GM12878 (cell line): ENCODE results near the gene LSR. TPM values are rescaled to one million over a fixed set of nuclear protein-coding genes. Genes with fewer than 3 reads are reported as not detected.

Experiments used
- ATAC-seq: fragments of 200-7000 bp; cut with Tn5 transposase; 3 replicates; pipeline ENCODE4 v1.9.1; 2020; ENCODE audit warnings: mild to moderate bottlenecking, moderate library complexity
- BruUV-seq: library from RNA; stranded (reverse); fragments of 400-500 nt; replicated peaks from 2 replicates; lab custom pipeline; 2021; lab: Mats Ljungman, UMichigan
- CTCF ChIA-PET: fragments of 300-600 bp; sonication (Branson Sonifier 250); formaldehyde crosslinking; extraction: SDS; loops from one replicate; lab custom pipeline; 2021; ENCODE audit warnings: inconsistent platforms; lab: Yijun Ruan, JAX
- POLR2A ChIA-PET: fragments of 350-600 bp; formaldehyde crosslinking; extraction: SDS; loops from one replicate; lab custom pipeline; 2021; ENCODE audit warnings: inconsistent platforms; lab: Charles Lee
- RAD21 ChIA-PET: fragments of 300-600 bp; sonication (Branson Sonifier 250); formaldehyde crosslinking; loops from one replicate; lab custom pipeline; 2023; ENCODE audit warnings: antibody characterized with exemption; ENCODE audit not compliant: unreplicated experiment; lab: Charles Lee
- SMC1A ChIA-PET: fragments of 300-600 bp; sonication (Branson Sonifier 250); formaldehyde crosslinking; loops from one replicate; lab custom pipeline; 2023; ENCODE audit not compliant: unreplicated experiment, uncharacterized antibody; lab: Charles Lee
- DNase-seq: peaks from one replicate; pipeline ENCODE4 v3.0.0-alpha.2; 2011; ENCODE audit warnings: low read depth, low spot score
- FAIRE-seq: peaks from 3 replicates; lab custom pipeline; 2011; peaks lifted over from hg19 to GRCh38; lab: Jason Lieb, UNC
- H2AFZ ChIP-seq: 2 replicates; pipeline ENCODE4 v1.6.0; 2011; ENCODE audit warnings: low read depth, low read length, control low read depth; ENCODE audit not compliant: control insufficient read depth
- H3K27ac ChIP-seq: 2 replicates; pipeline ENCODE4 v1.5.1; 2011; ENCODE audit warnings: control low read depth; ENCODE audit not compliant: control insufficient read depth, insufficient read depth
- H3K27me3 ChIP-seq, 2 experiments: replicated peaks in 1 of 2; 2 replicates each; pipeline versions ENCODE4 v1.6.0 to v1.6.1; 2011; ENCODE audit warnings: low read length in 1 of 2; ENCODE audit not compliant: control insufficient read depth in 2 of 2, insufficient read depth in 2 of 2
- H3K36me3 ChIP-seq, 2 experiments: 2 replicates each; pipeline ENCODE4 v1.5.1; 2011; ENCODE audit warnings: low read length in 1 of 2; ENCODE audit not compliant: control insufficient read depth in 2 of 2, insufficient read depth in 2 of 2
- H3K4me1 ChIP-seq: 2 replicates; pipeline ENCODE4 v1.6.1; 2011; ENCODE audit warnings: mild to moderate bottlenecking, low read length, moderate library complexity, mixed read lengths; ENCODE audit not compliant: control insufficient read depth, insufficient read depth
- H3K4me2 ChIP-seq: 2 replicates; pipeline ENCODE4 v1.6.0; 2011; ENCODE audit warnings: control low read depth; ENCODE audit not compliant: control insufficient read depth, insufficient read depth
- H3K4me3 ChIP-seq: fragments of 200-600 bp; sonication (generic); 2 replicates; pipeline ENCODE4 v1.5.1; 2016
- H3K79me2 ChIP-seq: 2 replicates; pipeline ENCODE4 v1.6.0; 2011; ENCODE audit warnings: low read length; ENCODE audit not compliant: control insufficient read depth, insufficient read depth
- H3K9ac ChIP-seq: 2 replicates; pipeline ENCODE4 v1.8.0; 2011; ENCODE audit warnings: low read length, control low read depth, mixed read lengths; ENCODE audit not compliant: control insufficient read depth, insufficient read depth
- H3K9me3 ChIP-seq: replicated peaks from 3 replicates; pipeline ENCODE4 v1.5.1; 2011; ENCODE audit warnings: mild to moderate bottlenecking, low read length; ENCODE audit not compliant: control insufficient read depth, insufficient read depth
- H4K20me1 ChIP-seq: 2 replicates; pipeline ENCODE4 v1.6.0; 2011; ENCODE audit not compliant: control insufficient read depth, insufficient read depth
- CBX5 ChIP-seq: sonication (generic); IDR thresholded peaks from 2 replicates; pipeline ENCODE4 v1.6.1; 2016; ENCODE audit warnings: low read depth, moderate library complexity, mild to moderate bottlenecking, inconsistent platforms
- CEBPB ChIP-seq, 2 experiments: fragments of 150-350 bp in 1 of 2; IDR thresholded peaks; 2 replicates each; pipeline ENCODE4 v1.6.1; 2012 to 2014; ENCODE audit warnings: low read depth in 2 of 2, low read length in 2 of 2, borderline replicate concordance in 1 of 2, inconsistent platforms in 1 of 2
- NFXL1 ChIP-seq: fragments of 450-650 bp; IDR thresholded peaks from 2 replicates; pipeline ENCODE4 v1.6.1; 2017; ENCODE audit warnings: antibody characterized with exemption, mild to moderate bottlenecking, borderline replicate concordance
- PAX8 ChIP-seq: fragments of 450-650 bp; IDR thresholded peaks from 2 replicates; pipeline ENCODE4 v1.6.1; 2017; ENCODE audit warnings: mild to moderate bottlenecking, moderate library complexity
- RFX5 ChIP-seq: IDR thresholded peaks from 2 replicates; pipeline ENCODE4 v1.6.1; 2011; ENCODE audit warnings: low read depth, low read length, improper control_type of control experiment
- SIN3A ChIP-seq: IDR thresholded peaks from 2 replicates; pipeline ENCODE4 v1.6.1; 2012; ENCODE audit warnings: low read depth, low read length, improper control_type of control experiment
- SIX5 ChIP-seq: IDR thresholded peaks from 2 replicates; pipeline ENCODE4 v1.6.1; 2011; ENCODE audit warnings: mild to moderate bottlenecking, low read depth, low read length, moderate library complexity; ENCODE audit not compliant: severe bottlenecking
- STAT1 ChIP-seq: fragments of 450-650 bp; conservative IDR thresholded peaks from 2 replicates; pipeline ENCODE4 v1.6.1; 2014; ENCODE audit warnings: antibody characterized with exemption, mild to moderate bottlenecking
- WRNIP1 ChIP-seq: IDR thresholded peaks from 2 replicates; pipeline ENCODE4 v1.6.1; 2011; ENCODE audit warnings: low read depth, low read length, improper control_type of control experiment, borderline replicate concordance
- ZSCAN29 ChIP-seq: fragments of 450-650 bp; IDR thresholded peaks from 2 replicates; pipeline ENCODE4 v1.6.1; 2017; ENCODE audit warnings: mild to moderate bottlenecking, moderate library complexity
- WGBS: methylation state at CpG from one replicate; pipeline ENCODE4 v1.1.6; 2016; ENCODE audit warnings: low lambda C conversion rate; ENCODE audit not compliant: insufficient replicate concordance, insufficient coverage; ENCODE audit errors: missing lambda C conversion rate; 5-methylcytosine and 5-hydroxymethylcytosine counted together
- in situ Hi-C: fragments of 300-500 bp; cut with MboI; formaldehyde crosslinking; loops from 9 replicates; pipeline ENCODE4 v1.14.3; 2018; ENCODE audit warnings: mixed read lengths
- intact Hi-C: fragments of 100-400 bp; cut with micrococcal nuclease; formaldehyde crosslinking; loops from one replicate; pipeline ENCODE4 v1.14.2; 2022; ENCODE audit not compliant: unreplicated experiment
- polyA plus RNA-seq, 11 experiments: library from polyadenylated mRNA; depleted of rRNA in 4 of 11; unstranded in 6 of 11; stranded (reverse) in 5 of 11; fragments of >200 nt; fragmentation: Nextera tagmentation in 4 of 11; fragmentation: Illumina TruSeq in 1 of 11; extraction: Ambion mirVana in 4 of 11; extraction: Trizol in 1 of 11; gene quantifications; 1 replicate in 1 of 11; 2 replicates in 10 of 11; pipeline versions ENCODE4 v1.2.1 to v1.2.3, GENCODE V29; 2011 to 2016; ENCODE audit warnings: inconsistent platforms in 2 of 11, missing spikeins in 2 of 11, low read depth in 1 of 11
- total RNA-seq, 4 experiments: library from RNA; depleted of rRNA in 3 of 4; stranded (reverse); fragments of >200 nt in 3 of 4; fragmentation: Illumina TruSeq in 1 of 4; extraction: Trizol in 1 of 4; gene quantifications; 2 replicates each; pipeline versions ENCODE4 v1.2.1 to v1.2.3, GENCODE V29; 2013 to 2021

The LSR gene
- total and polyA plus RNA-seq, 10 of the 15 experiments (the other 5 are each of a cell fraction or from before 2014, with no cell fraction given) = 0.26 to 53.9 (median 26.3) TPM

DNA sequence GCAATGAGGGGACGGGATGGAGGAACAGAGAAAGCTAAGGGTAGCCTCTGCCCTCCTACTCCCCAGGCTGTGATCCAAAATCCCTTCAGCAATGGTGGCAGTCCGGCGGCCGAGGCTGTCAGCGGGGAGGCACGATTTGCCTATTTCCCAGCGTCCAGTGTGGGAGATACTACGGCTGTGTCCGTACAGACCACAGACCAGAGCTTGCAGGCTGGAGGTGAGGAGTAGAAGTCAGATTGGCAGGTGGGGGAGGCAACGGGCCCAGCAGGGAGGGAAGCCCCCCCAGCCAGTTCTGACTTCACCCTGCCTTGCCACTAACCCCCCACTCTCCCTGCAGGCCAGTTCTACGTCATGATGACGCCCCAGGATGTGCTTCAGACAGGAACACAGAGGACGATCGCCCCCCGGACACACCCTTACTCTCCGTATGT is 21.6 kb downstream of the LSR start:
- no peaks in the 10 kb centered on the region for H3K27me3 ChIP-seq
- peaks cover 17% of the 10 kb centered on the region for H3K4me1 ChIP-seq
- H3K27ac ChIP-seq = no peak overlapping the region
- no peak for TF ChIP-seq STAT1
- no peak for TF ChIP-seq SIX5
- TF ChIP-seq CEBPB (IDR thresholded peaks at IDR 0.05; ENCODE audit: borderline replicate concordance in 1 of 2, low read depth in 2 of 2, low read length in 2 of 2) = no peak
- no peak for TF ChIP-seq NFXL1
- no peak for TF ChIP-seq WRNIP1
- no peak for TF ChIP-seq RFX5
- no peak for TF ChIP-seq SIN3A
- TF ChIP-seq CBX5 = no peak
- no peak for TF ChIP-seq ZSCAN29
- TF ChIP-seq PAX8 = no peak
- no peak overlapping the region for H2AFZ ChIP-seq
- CTCF ChIA-PET = interaction anchor here (0.7 to 2.8 kb wide), 7 partner anchors 11 to 238 kb away, joined by 3 to 12 read pairs (median 4); no protein-coding TSS in a partner anchor
- no peaks in the 10 kb centered on the region for H4K20me1 ChIP-seq
- RAD21 ChIA-PET = interaction anchor here (0.6 kb wide), 1 partner anchor 129 kb away, joined by 4 read pairs; no protein-coding TSS in a partner anchor
- FAIRE-seq = no peak
- SMC1A ChIA-PET = interaction anchor here (1.0 kb wide), 1 partner anchor 199 kb away, joined by 4 read pairs; no protein-coding TSS in a partner anchor
- H3K9me3 ChIP-seq = no peaks in the 10 kb centered on the region
- in situ Hi-C loops = loop anchor here (5.0 kb wide), 1 partner anchor 197 kb away; no protein-coding TSS in a partner anchor
- no peak for ATAC-seq
- POLR2A ChIA-PET = interaction anchor here (0.7 to 1.1 kb wide), 2 partner anchors 16 to 34 kb away, joined by 3 to 8 read pairs; no protein-coding TSS in a partner anchor
- H3K4me2 ChIP-seq = peak overlapping the region; percentile 90
- WGBS = 94% methylated on average over 16 of the region's 16 CpGs
- H3K79me2 ChIP-seq = peaks cover 32% of the 10 kb centered on the region
- no peak for DNase-seq
- peak overlapping the region; percentile 18; the same call in 1 of the 2 replicates for H3K9ac ChIP-seq
- H3K36me3 ChIP-seq = peaks cover 11 to 23% of the 10 kb centered on the region in 2 experiments
- BruUV-seq = no TSS peak
- peak overlapping the region; percentile 61; the same call in 1 of the 2 replicates for H3K4me3 ChIP-seq
- intact Hi-C loops = no loop called here
